Measurements from ENCODE around the gene PAK1.

Gene PAK1

DNA sequence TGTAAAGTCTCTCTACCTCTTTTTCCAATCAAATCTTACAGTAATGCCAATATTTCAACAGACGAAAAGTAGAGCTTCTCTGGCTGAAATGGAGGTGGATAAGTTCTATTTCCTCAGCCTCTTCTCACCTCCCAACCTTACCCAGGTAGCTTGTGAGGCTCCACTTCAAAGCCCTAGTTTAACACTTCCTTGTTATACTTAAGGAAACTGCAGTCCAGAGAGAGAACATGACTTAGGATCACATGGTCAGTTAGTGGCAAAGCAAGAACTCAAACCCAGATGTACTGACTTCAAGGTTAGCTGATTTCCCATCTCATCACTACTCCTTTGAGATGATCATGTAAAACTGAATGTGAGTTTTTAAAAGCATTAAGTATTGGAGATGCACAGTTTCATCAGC is 32.5 kb downstream of the PAK1 start:
- TF ChIP-seq SPI1 (IDR thresholded peaks at IDR 0.05; ENCODE audit: borderline replicate concordance, low read depth), result no peak
- TF ChIP-seq GABPA (IDR thresholded peaks at IDR 0.05; ENCODE audit: low read depth), result no peak
- TF ChIP-seq REST (IDR thresholded peaks at IDR 0.05; ENCODE audit: insufficient replicate concordance, low read depth), result no peak
- no peak for TF ChIP-seq POLR2AphosphoS5 (IDR thresholded peaks at IDR 0.05; ENCODE audit: low read depth)
- TF ChIP-seq, protein P1, sequence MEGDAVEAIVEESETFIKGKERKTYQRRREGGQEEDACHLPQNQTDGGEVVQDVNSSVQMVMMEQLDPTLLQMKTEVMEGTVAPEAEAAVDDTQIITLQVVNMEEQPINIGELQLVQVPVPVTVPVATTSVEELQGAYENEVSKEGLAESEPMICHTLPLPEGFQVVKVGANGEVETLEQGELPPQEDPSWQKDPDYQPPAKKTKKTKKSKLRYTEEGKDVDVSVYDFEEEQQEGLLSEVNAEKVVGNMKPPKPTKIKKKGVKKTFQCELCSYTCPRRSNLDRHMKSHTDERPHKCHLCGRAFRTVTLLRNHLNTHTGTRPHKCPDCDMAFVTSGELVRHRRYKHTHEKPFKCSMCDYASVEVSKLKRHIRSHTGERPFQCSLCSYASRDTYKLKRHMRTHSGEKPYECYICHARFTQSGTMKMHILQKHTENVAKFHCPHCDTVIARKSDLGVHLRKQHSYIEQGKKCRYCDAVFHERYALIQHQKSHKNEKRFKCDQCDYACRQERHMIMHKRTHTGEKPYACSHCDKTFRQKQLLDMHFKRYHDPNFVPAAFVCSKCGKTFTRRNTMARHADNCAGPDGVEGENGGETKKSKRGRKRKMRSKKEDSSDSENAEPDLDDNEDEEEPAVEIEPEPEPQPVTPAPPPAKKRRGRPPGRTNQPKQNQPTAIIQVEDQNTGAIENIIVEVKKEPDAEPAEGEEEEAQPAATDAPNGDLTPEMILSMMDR (IDR thresholded peaks at IDR 0.05; ENCODE audit: insufficient read depth, low read length), result no peak
- no peak for DNase-seq (ENCODE audit: low read depth in 1 of 2, low spot score in 1 of 2)
- Histone ChIP-seq H3K4me3 (replicated peaks; ENCODE audit: insufficient read depth, low read length) (no peak overlapping the region), H3K27me3 (ENCODE audit: insufficient read depth, poor library complexity, severe bottlenecking) (no peaks in the 10 kb centered on the region), H3K27ac (replicated peaks) (no peak overlapping the region)

DNA sequence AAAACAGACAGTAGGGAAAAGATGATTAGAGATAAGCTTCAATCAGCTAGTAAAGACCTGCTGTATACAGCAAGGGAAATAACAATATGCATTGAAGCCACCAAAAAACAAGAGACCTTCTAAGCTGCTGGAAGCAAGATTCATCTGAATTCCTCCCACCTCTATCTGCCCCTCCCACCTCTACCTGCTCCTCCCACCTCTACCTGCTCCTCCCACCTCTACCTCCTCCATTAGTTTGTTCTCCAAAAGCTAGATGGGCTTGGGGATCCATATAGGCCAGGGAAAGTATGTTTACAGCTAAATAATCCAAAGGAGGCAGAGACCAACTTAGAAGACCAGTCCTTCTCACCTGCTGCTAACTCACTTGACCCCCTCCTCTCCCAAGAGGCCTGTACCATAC is 33.2 kb downstream of the PAK1 start:
- DNase-seq (ENCODE audit: low read depth in 1 of 2, low spot score in 1 of 2), result no peak
- Histone ChIP-seq H3K27ac (replicated peaks) (no peak overlapping the region), H3K4me3 (replicated peaks; ENCODE audit: insufficient read depth, low read length) (no peak overlapping the region), H3K27me3 (ENCODE audit: insufficient read depth, poor library complexity, severe bottlenecking) (no peaks in the 10 kb centered on the region)
- TF ChIP-seq REST (IDR thresholded peaks at IDR 0.05; ENCODE audit: insufficient replicate concordance, low read depth) (no peak), POLR2AphosphoS5 (IDR thresholded peaks at IDR 0.05; ENCODE audit: low read depth) (no peak), SPI1 (IDR thresholded peaks at IDR 0.05; ENCODE audit: borderline replicate concordance, low read depth) (no peak), GABPA (IDR thresholded peaks at IDR 0.05; ENCODE audit: low read depth) (no peak)
- TF ChIP-seq, protein P1 (IDR thresholded peaks at IDR 0.05; ENCODE audit: insufficient read depth, low read length), result no peak

GRCh38 chr11:77438487-77438886 is 35.4 kb downstream of the PAK1 start:
- Histone ChIP-seq H3K4me3 (replicated peaks; ENCODE audit: insufficient read depth, low read length) (no peak overlapping the region), H3K27me3 (ENCODE audit: insufficient read depth, poor library complexity, severe bottlenecking) (no peaks in the 10 kb centered on the region), H3K27ac (replicated peaks) (peak overlapping the region; percentile 40)
- DNase-seq (ENCODE audit: low read depth in 1 of 2, low spot score in 1 of 2), result peak in 1 of 2 experiments; percentile 31
- TF ChIP-seq GABPA (IDR thresholded peaks at IDR 0.05; ENCODE audit: low read depth), result no peak
- no peak for TF ChIP-seq SPI1 (IDR thresholded peaks at IDR 0.05; ENCODE audit: borderline replicate concordance, low read depth)
- TF ChIP-seq, protein P1 (IDR thresholded peaks at IDR 0.05; ENCODE audit: insufficient read depth, low read length), result no peak
- TF ChIP-seq REST (IDR thresholded peaks at IDR 0.05; ENCODE audit: insufficient replicate concordance, low read depth), result no peak
- no peak for TF ChIP-seq POLR2AphosphoS5 (IDR thresholded peaks at IDR 0.05; ENCODE audit: low read depth)
